Cardiac septum (tissue), 1 donor: Measurements from ENCODE around the gene ESPNL. TPM values are rescaled to one million over a fixed set of nuclear protein-coding genes. Genes with fewer than 3 reads are reported as not detected.

Source experiments
- DNase-seq: peaks from one replicate; pipeline ENCODE4 v3.0.0-alpha.2; 2020; ENCODE audit warnings: low spot score
- intact Hi-C: fragments of 100-400 bp; cut with DNase I; formaldehyde crosslinking; loops from one replicate; pipeline ENCODE4 v1.14.0; 2022
- total RNA-seq: library from RNA; stranded (reverse); fragmentation: NEBNext Ultra II Directional; extraction: Animal tissue kit (Norgen Biotek cat#: 25700); gene quantifications from one replicate; pipeline ENCODE4 v1.2.1, GENCODE V29; 2021
- donor health status: DM: no; HTN: no; CAD: no.

Gene ESPNL
- total RNA-seq, 1 donor from 2014 or later, result 0.08 TPM

DNA sequence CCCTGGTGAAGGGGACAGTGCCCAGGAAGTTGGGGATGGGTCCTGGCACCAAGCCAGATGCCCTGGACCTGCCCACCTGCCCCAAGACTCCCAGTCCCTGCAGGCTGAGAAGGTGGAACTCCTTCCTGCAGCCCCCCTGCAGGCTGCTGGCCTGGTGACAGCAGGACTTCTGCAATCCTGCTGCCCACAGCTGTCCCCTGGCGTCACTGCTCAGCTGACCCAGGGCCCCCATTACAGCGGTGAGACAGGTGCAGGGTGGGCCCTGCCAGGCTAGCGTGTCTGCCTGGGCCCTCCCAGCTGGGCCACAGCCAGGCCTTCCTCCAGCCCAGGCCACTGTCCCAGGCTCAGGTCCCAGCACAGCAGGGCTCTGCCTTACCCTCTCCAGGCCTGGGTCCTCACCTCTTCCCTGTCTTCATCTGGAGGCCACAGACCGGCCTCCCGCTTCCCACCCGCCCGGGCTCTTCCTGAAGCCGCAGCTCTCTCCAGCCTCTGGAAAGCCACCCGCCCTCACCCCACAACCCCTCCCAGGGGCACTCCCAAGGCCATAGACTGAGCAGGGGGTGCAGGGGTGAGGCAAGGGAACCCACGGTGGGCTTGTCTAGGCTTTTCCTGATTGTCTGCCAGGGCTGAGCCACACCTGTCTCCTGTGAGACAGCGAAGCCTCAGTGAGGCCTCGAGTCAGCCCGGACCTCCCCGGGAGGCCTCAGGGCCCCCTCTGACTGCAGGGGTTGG is 49.9 kb downstream of the ESPNL start:
- no peak for DNase-seq
- intact Hi-C loops, result no loop called here

DNA sequence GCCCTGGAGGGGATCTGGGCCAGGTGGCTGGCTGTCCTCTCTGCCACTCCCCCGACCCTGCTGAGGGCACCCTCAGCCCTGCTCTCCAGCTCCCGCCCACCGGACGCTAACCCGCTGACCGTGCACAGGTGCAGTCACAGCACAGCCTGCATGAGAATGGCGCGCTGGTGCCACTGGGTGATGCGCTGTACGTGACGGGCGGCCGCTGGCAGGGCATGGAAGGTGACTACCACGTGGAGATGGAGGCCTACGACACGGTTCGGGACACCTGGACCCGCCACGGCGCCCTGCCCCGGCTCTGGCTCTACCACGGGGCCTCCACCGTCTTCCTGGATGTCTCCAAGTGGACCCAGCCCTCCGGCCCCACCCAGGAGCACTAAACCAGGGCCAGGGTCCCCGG is 50.5 kb downstream of the ESPNL start:
- DNase-seq, result no peak
- intact Hi-C loops, result no loop called here

DNA sequence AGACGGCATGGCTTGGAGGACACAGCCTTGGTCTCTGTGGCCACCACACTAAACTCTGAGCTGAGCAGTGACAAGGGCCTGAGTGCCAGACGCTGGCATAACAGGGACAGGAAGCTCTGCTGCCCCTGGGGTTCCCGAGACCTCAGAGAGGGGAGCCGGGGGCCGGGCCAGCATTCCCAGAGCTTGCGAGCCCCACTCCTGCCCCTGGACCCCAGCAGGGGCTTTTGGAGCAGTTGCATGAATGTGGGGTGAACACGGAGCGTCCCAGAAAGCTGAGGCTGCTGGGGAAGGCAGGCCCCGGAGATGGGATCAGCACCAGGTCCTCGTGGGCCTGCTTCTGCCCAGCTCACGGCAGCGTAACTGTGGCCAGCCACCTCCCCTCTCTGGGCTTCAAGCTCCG is 51.1 kb downstream of the ESPNL start:
- intact Hi-C loops, result no loop called here
- DNase-seq, result no peak

DNA sequence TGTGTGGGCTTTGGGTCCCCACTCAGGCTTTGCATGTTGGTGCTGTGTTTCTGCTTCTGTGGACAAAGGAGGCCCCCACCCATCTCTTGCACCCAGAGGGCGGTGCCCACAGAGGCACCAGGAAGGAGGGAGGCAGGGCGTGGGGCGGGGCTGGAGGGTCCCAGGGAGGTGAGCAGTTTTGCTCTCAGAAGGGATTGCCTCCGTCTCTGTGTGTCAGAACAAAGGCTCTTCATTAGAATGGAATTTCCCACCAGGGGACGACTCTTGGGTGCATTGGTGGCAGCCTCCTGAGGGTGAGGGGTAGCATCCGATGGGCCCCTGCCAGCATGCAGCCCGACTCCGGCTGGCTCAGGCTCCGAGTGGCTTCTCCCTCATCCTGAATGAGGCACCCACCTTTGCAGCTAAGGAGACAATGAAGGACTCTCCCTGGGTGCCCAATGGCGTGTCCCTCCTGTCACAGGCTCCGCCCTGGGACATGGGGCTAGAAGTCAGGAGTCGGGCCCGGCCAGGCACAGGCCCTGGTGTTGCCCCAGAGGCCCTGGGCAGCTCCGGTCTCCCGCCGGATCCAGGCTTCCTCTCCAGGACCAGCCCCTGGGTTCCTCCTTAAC is 51.6 kb downstream of the ESPNL start:
- intact Hi-C loops, result no loop called here

DNA sequence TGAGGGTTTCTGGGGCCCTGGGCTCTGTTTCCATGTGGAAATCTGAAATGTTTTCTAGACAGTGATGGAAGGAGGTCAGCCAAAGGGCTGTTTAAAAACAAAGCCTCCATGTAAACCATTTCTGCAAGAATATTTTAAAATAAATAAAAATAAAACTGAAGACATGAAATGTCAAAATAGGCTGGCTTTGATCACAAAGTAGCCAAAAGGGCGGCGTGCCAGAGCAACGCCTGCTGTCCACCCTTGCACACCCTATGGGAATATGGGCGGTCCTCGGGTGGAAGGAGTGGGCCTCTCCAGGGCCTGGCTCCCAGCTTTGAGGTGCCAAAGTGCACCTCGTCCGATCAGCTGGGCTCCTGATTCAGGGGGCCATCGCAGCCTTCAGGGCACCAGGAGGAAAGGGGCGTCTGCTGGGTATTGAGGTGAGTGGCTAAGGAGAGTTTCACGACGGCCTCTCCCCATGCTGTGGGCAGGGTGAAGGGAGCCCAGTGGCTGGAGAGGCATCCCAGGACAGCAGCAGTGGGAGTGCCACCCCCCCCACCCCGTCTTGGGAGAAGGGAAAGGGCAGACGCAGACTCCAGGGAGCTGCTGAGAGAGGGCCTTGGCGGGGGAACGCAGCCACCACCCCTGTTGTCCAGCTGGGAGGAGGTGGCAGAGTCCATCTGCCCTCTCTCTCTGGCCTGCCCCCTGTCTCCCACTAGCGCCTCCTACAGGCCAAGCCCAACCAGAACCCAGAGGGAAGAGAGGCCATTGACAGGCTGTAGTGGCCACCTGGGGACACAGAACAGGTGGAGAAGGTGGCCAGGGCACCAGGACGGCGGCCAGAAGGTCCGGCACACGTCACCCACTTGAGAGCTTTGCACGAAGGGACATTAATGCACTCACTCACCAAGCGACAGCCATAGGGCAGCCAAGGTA is 52.9 kb downstream of the ESPNL start:
- intact Hi-C loops, result no loop called here
- no peak for DNase-seq

More for the DNA sequence above, 51.6 kb downstream of the ESPNL start:
- DNase-seq, result no peak

DNA sequence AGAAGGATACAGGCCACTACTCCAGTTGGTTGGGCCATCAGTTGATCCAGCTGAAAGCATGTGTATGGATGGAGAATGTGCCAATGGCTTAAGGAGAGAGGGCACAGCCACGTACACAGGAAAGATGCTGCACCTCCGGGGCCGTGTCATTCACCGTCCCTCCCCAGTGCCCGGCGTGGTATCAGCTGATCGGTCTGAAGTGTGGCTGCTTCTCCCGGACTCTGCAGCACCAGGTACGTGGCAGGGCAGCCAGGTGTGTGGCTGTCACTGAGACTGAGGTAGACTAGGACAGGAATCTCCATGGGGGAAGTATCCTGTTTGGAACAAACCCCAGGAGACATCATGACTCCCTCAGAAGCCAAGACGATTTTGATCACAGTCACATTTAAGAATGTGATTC is 54.4 kb downstream of the ESPNL start:
- DNase-seq, result no peak

DNA sequence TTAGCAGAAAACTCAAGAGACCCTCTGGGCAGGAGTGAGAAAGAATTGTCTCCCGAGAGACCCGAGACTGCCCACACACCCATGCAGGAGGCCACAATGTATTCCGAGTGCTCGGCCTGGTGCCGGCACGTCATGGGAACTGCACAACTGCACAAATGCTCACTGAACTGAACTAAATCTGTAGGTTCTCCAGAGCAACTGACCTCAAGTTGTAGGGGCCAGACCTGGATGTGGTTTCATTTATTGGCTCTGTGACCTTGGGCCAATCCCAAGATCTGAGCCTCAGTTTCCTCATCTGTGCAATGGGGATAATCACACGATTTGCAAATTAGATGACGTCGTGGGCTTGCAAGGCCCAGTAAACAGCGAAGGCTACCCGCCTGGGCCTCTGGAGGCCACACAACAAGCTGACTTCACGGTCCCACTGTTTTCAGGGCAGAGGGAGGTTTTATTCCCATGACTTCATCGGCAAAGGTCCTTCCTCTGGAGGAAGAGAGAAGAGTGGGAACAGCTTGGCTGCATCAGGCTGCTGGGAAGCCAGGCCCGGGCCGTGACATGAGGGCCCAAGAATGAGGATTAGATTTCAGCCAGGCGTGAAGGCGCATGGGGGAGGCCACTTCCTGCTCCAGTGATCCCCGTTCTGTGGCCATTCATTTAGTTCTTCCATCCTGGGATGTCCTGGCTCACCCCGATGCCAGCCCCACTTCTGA is 55.1 kb downstream of the ESPNL start:
- intact Hi-C loops, result no loop called here
- no peak for DNase-seq

More for the DNA sequence above, 54.4 kb downstream of the ESPNL start:
- intact Hi-C loops, result no loop called here

DNA sequence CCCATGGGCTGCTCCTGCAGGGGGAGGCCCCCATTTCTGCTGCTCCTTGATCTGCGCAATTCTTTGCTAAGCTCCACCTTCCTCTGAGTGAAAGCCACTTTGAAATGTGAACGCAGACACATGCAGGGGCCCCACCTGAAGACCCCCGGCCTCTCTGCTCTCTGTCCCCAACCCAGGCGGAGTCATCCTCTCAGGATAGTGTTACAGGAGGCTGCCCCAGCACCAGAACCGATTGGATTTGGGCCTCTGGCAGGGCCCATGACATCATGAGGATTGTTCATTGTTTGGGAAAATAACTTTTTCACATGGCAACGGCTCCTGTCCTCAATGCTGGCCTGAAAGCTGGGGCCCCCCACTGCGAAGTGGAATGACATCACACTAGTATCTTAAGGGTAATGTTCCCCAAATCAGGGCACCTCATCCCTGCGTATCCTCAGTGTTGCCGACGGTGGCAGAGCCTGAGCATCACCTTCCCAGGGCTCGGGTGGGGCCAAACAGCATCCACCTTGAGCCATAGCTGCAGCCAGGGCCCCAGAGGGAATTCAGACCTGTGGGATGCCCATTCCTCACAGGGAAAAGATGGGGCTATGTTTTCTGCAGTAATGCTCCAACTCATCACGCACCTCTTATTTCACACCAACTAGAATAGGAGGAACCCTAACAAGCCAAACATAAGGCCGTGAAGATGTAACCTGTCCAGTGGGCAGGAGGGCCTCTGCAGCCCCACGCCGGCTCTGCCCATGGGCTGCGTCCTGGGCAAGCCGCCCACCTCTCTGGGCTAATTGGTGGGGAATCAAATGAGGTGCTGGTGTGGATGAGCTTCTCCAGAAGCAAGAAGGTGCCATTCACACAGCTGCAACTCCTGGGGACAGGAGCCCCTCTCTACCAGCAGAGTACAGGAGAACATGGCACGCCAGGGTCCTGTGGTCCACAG is 55.9 kb downstream of the ESPNL start:
- intact Hi-C loops, result no loop called here
- DNase-seq, result no peak

DNA sequence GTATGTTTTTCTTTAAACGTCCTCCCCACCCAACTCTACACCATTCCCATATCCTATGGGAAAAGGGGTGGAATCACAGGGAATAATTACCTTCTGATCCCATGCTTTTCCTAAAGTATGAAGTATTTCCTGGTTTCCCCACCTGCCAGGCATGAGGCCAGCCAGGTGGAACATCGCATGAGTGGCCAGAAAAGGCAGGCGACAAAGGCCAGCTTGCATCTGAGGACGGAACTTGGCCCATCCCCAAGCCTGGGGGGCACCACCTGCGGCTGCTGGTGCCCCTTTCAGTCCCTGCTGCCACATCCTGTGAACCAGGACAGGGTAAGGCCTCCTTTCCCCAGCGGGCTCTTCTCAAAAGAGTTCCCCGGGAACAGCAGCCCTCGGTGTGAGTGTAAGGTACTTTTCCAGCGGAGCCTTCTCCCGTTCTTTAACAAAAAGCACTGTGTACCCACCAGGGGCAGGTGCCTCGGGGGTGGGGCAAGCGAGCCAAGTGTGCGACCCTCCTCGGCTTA is 57.4 kb downstream of the ESPNL start:
- no peak for DNase-seq
- intact Hi-C loops, result no loop called here

DNA sequence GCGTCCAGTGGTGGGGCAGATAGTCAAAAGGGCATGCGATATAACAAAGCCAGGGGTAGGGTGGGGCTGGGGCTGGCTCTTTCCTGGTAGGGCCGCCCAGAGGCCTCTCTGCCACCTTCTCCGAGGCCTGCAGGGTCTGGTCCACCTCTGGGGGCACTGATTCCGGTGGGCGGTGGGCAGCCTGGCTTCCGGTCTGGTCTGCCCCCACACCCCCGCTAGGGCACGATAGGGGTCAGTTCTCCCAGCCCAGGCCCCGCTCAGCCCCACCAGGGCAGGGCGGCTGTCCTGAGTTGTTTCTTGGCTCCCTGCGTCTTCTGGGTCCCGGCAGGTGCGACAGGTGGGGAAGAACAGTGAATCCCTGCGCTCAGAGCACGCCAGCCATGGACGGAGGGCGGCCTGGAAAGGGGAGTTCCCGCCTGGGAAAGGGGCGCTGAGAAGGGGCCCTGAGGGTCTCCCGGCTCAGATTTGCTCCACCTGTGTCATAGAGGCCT is 57.9 kb downstream of the ESPNL start:
- intact Hi-C loops, result no loop called here
- DNase-seq, result no peak

DNA sequence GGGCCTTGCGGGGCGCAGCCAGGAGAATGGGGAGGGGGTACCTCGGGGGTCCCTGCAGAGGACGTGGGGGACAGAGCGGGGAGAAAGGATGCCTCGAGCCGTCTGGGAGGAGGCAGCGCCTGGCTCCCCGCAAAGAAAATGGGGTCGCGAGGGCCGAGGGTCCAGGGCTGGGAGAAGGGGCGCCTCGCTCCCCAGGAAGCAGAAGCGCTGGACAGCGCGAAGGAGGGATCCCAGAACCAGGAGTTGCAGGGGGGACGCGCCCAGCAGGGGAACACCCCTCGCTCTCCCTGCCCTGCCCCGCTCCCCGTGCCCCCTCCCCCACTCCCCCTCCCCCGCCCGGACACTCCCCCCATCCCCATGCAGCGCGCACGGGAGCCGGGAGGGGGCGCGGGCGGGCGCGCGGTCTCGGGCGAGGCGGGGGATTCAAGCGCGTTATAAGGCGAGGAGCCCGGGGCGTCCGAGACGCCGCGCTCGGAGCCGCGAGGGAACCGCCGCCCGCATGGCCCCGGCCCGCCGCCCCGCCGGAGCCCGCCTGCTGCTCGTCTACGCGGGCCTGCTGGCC is 58.5 kb downstream of the ESPNL start, which contains the start of gene ERFE:
TSS of gene ERFE (plus strand) at position 462 of the 562 bp plus-strand sequence. CDS start at position 500, 38 bp downstream.
- intact Hi-C loops, result no loop called here
- DNase-seq, result no peak

DNA sequence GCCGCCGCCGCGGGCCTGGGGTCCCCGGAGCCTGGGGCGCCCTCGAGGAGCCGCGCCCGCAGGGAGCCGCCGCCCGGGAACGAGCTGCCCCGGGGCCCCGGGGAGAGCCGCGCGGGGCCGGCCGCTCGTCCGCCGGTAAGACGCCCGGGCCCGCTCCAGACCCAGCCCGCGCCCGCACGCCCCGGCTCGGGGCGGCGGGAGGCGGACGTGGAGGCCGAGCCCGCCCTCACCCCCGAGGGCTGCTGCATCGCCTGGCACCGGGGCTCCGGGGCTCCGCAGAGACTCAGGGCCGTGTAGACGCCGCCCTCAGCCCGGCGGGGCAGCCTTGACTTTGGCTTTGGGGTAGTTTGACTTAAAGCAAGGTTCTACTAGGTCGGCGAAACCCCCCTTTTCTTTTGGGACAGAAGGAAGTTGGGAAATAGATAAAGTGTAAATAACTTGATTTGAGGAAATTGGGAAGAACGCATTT is 59.0 kb downstream of the ESPNL start:
- DNase-seq, result no peak
- intact Hi-C loops, result no loop called here

DNA sequence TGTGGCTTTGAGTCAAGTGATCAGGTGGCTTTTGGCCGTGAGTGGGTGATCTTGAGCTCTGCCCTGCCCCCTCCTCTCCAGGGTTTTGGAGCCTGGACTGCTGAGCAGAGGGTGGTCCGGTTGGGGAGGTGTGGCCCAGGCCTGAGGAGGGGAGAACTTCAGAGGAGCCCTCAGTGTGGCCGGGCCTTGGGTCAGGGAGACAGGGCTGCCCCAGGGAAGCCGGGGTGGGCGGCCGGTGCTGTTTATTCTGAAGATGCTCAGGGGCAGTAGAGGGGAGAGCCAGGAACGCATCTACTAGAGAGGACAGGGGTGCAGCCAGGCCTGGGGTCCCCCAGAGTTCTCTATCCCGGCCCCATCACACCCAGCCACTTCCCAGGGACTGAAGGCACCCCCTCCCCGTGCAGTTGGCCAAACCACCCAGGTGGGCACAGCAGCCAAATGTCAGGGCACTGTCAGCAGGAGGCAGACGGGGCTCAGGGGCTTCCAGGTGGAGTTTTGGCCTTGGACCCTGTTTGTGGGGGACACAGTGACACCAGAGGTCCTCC is 59.6 kb downstream of the ESPNL start:
- DNase-seq, result no peak
- intact Hi-C loops, result loop anchor here (5.0 kb wide), 1 partner anchor 103 kb away; no protein-coding TSS in a partner anchor

DNA sequence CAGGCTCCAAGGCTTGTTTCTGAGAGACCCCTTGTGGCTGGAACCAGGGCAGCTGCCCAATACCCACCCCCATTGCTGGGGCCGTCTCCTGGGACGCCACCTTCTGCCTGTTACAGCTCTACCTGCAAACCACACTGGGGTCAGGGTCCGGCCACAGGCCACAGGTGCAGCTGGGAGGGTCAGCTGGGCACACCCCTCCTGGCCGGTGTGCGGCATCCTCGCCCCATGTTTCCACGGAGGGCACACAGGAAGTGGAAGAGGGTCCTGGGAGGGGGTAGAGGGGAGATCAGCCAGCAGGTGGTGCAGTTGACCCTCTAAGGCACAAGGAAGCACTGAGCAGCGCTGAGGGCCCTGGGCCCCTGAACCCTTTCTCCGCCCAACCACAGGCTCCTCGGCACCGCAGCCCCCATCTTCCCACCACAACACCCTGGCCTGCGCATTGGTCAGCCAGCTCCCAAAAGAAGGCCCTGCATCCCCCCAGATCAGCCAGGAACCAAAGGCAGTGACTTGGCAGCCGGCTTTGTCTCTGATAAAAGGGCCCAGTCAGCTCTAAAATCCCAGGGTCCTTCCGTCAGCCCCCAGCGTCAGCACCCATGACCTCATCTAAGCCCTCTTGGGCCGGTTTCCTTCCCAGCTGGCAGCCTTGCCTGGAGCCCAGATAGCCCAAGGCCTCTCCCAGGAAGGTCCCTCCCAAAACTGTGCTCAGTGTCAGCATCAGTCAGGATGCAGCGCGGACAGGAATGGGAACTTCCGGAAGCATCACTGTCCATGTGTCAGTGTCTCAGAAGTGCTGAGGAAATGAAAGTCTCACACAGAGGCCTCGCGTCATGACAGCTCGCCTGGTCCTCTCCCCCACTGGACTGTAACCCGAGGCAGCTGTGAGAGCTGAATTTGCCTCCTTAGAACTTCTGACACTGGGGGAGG is 60.3 kb downstream of the ESPNL start:
- no peak for DNase-seq
- intact Hi-C loops, result loop anchor here (5.0 kb wide), 1 partner anchor 102 kb away; no protein-coding TSS in a partner anchor

DNA sequence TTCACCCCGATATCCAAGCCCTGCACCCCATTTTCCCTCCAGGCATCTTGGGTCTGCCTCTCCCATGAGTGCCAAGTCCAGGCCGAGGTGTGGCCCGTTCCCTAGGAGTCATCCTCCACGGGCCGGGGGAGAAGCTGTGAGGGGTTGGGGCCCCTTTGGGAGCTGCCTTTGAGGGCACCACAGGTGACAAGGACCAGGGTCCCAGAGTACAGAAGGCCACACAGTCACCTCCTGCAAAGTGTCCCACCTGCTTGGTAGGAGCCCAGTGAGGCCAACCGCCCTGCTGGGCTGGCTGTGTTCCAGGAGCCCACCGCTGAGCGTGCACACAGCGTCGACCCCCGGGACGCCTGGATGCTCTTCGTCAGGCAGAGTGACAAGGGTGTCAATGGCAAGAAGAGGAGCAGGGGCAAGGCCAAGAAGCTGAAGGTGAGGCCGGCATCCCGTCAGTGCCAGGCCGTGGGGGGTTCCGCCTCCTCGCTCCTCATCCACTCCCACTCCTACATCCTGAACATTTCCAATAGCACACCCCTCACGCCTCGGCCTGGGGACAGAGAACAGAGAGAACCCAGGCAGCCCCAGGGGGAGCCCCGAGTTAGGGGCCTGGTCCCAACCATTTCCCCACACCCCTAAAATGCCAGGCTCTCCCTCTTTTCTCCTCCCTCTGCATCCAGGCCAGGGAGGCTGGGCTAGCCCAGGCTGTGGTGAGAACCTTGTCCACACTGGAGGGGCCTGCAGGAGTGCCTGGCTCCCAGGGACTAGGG is 61.3 kb downstream of the ESPNL start:
- intact Hi-C loops, result loop anchor here (5.0 kb wide), 1 partner anchor 101 kb away; no protein-coding TSS in a partner anchor
- no peak for DNase-seq
